ENCODE data around the gene EHHADH. TPM values are rescaled to one million over a fixed set of nuclear protein-coding genes. Genes with fewer than 3 reads are reported as not detected.
"Not testable (repeated sequence)": the region's sequence is repeated elsewhere in the genome, so short reads cannot be mapped to it uniquely, and the experiment has no call there.

EHHADH gene
- 3.5 TPM for polyA plus RNA-seq (2013, experiment 1 of 2)
- 3.2 TPM for polyA plus RNA-seq (2013, experiment 2 of 2)

- Histone ChIP-seq H3K36me3 (ENCODE audit: control insufficient read depth, insufficient read depth, low read length) (no peaks in the 10 kb centered on the region), H3K27ac (ENCODE audit: low read depth, low read length, severe bottlenecking) (no peak within 1 kb of the TSS), H3K4me1 (ENCODE audit: control insufficient read depth, insufficient read depth, low read length, poor library complexity, severe bottlenecking) (peaks cover 15% of the 10 kb centered on the region), H3K4me3 (ENCODE audit: extremely low read depth, insufficient read depth, low read length, poor library complexity, severe bottlenecking) (peak within 1 kb of the TSS; percentile 39), H3K9me3 (ENCODE audit: control insufficient read depth, low read length) (peaks cover 14% of the 10 kb centered on the region)
- WGBS, 2 experiments (ENCODE audit: insufficient coverage in 2 of 2), result 31 to 41% methylated on average over 37 to 43 of the region's 53 CpGs
These were observed at the start of gene EHHADH for GRCh38 chr3:185253645-185254410. Gene EHHADH, minus strand, starts transcription at chr3:185254049. Its CDS starts 27 bp downstream, at chr3:185254022.

GRCh38 chr3:185299918-185300426 is 46.1 kb upstream of the EHHADH start:
- not testable (repeated sequence) for H3K4me3 ChIP-seq (ENCODE audit: extremely low read depth, insufficient read depth, low read length, poor library complexity, severe bottlenecking); H3K4me1 ChIP-seq (ENCODE audit: control insufficient read depth, insufficient read depth, low read length, poor library complexity, severe bottlenecking); H3K9me3 ChIP-seq (ENCODE audit: control insufficient read depth, low read length); H3K27ac ChIP-seq (ENCODE audit: low read depth, low read length, severe bottlenecking); H3K36me3 ChIP-seq (ENCODE audit: control insufficient read depth, insufficient read depth, low read length)
- 100% methylated on average over 5 of the region's 10 CpGs; no CpG with 5 or more reads in 1 of the 2 experiments for WGBS, 2 experiments (ENCODE audit: insufficient coverage in 2 of 2)

GRCh38 chr3:185297867-185298266 is 44.0 kb upstream of the EHHADH start:
- H3K4me3 ChIP-seq (ENCODE audit: extremely low read depth, insufficient read depth, low read length, poor library complexity, severe bottlenecking), result no peak overlapping the region
- H3K36me3 ChIP-seq (ENCODE audit: control insufficient read depth, insufficient read depth, low read length), result no peaks in the 10 kb centered on the region
- no peak overlapping the region for H3K27ac ChIP-seq (ENCODE audit: low read depth, low read length, severe bottlenecking)
- H3K9me3 ChIP-seq (ENCODE audit: control insufficient read depth, low read length), result no peaks in the 10 kb centered on the region
- H3K4me1 ChIP-seq (ENCODE audit: control insufficient read depth, insufficient read depth, low read length, poor library complexity, severe bottlenecking), result no peaks in the 10 kb centered on the region
- WGBS, 2 experiments (ENCODE audit: insufficient coverage in 2 of 2), result 94 to 100% methylated on average over 2 to 3 of the region's 3 CpGs

- Histone ChIP-seq H3K27ac (ENCODE audit: low read depth, low read length, severe bottlenecking) (no peak overlapping the region), H3K4me3 (ENCODE audit: extremely low read depth, insufficient read depth, low read length, poor library complexity, severe bottlenecking) (no peak overlapping the region), H3K4me1 (ENCODE audit: control insufficient read depth, insufficient read depth, low read length, poor library complexity, severe bottlenecking) (no peaks in the 10 kb centered on the region), H3K36me3 (ENCODE audit: control insufficient read depth, insufficient read depth, low read length) (no peaks in the 10 kb centered on the region), H3K9me3 (ENCODE audit: control insufficient read depth, low read length) (no peaks in the 10 kb centered on the region)
- 95 to 100% methylated on average over 3 to 4 of the region's 7 CpGs for WGBS, 2 experiments (ENCODE audit: insufficient coverage in 2 of 2)
These were observed 38.4 kb upstream of the EHHADH start for GRCh38 chr3:185292238-185292637.

GRCh38 chr3:185290266-185290665 is 36.4 kb upstream of the EHHADH start:
- Histone ChIP-seq H3K4me3 (ENCODE audit: extremely low read depth, insufficient read depth, low read length, poor library complexity, severe bottlenecking) (no peak overlapping the region), H3K4me1 (ENCODE audit: control insufficient read depth, insufficient read depth, low read length, poor library complexity, severe bottlenecking) (no peaks in the 10 kb centered on the region), H3K36me3 (ENCODE audit: control insufficient read depth, insufficient read depth, low read length) (no peaks in the 10 kb centered on the region), H3K9me3 (ENCODE audit: control insufficient read depth, low read length) (no peaks in the 10 kb centered on the region), H3K27ac (ENCODE audit: low read depth, low read length, severe bottlenecking) (no peak overlapping the region)
- WGBS, 2 experiments (ENCODE audit: insufficient coverage in 2 of 2), result 88 to 100% methylated on average over 1 of the region's 3 CpGs

GRCh38 chr3:185283374-185283935 is 29.6 kb upstream of the EHHADH start:
- Histone ChIP-seq H3K4me1 (ENCODE audit: control insufficient read depth, insufficient read depth, low read length, poor library complexity, severe bottlenecking) (no peaks in the 10 kb centered on the region), H3K4me3 (ENCODE audit: extremely low read depth, insufficient read depth, low read length, poor library complexity, severe bottlenecking) (peak overlapping the region; percentile 58), H3K9me3 (ENCODE audit: control insufficient read depth, low read length) (no peaks in the 10 kb centered on the region), H3K27ac (ENCODE audit: low read depth, low read length, severe bottlenecking) (no peak overlapping the region), H3K36me3 (ENCODE audit: control insufficient read depth, insufficient read depth, low read length) (no peaks in the 10 kb centered on the region)
- 71 to 100% methylated on average over 1 to 4 of the region's 9 CpGs for WGBS, 2 experiments (ENCODE audit: insufficient coverage in 2 of 2)

GRCh38 chr3:185282696-185283373 is 29.0 kb upstream of the EHHADH start:
- Histone ChIP-seq H3K27ac (ENCODE audit: low read depth, low read length, severe bottlenecking) (no peak overlapping the region), H3K4me3 (ENCODE audit: extremely low read depth, insufficient read depth, low read length, poor library complexity, severe bottlenecking) (peak overlapping the region; percentile 58), H3K36me3 (ENCODE audit: control insufficient read depth, insufficient read depth, low read length) (no peaks in the 10 kb centered on the region), H3K9me3 (ENCODE audit: control insufficient read depth, low read length) (no peaks in the 10 kb centered on the region), H3K4me1 (ENCODE audit: control insufficient read depth, insufficient read depth, low read length, poor library complexity, severe bottlenecking) (no peaks in the 10 kb centered on the region)
- WGBS, 2 experiments (ENCODE audit: insufficient coverage in 2 of 2), result 49 to 56% methylated on average over 33 to 41 of the region's 41 CpGs

GRCh38 chr3:185280572-185281365 is 26.9 kb upstream of the EHHADH start:
- Histone ChIP-seq H3K36me3 (ENCODE audit: control insufficient read depth, insufficient read depth, low read length) (no peaks in the 10 kb centered on the region), H3K9me3 (ENCODE audit: control insufficient read depth, low read length) (no peaks in the 10 kb centered on the region), H3K27ac (ENCODE audit: low read depth, low read length, severe bottlenecking) (no peak overlapping the region), H3K4me1 (ENCODE audit: control insufficient read depth, insufficient read depth, low read length, poor library complexity, severe bottlenecking) (no peaks in the 10 kb centered on the region), H3K4me3 (ENCODE audit: extremely low read depth, insufficient read depth, low read length, poor library complexity, severe bottlenecking) (no peak overlapping the region)
- WGBS, 2 experiments (ENCODE audit: insufficient coverage in 2 of 2), result 83% methylated on average over 1 of the region's 4 CpGs; no CpG with 5 or more reads in 1 of the 2 experiments

GRCh38 chr3:185279587-185280138 is 25.8 kb upstream of the EHHADH start:
- H3K27ac ChIP-seq (ENCODE audit: low read depth, low read length, severe bottlenecking), result no peak overlapping the region
- no peaks in the 10 kb centered on the region for H3K4me1 ChIP-seq (ENCODE audit: control insufficient read depth, insufficient read depth, low read length, poor library complexity, severe bottlenecking)
- no peaks in the 10 kb centered on the region for H3K36me3 ChIP-seq (ENCODE audit: control insufficient read depth, insufficient read depth, low read length)
- H3K4me3 ChIP-seq (ENCODE audit: extremely low read depth, insufficient read depth, low read length, poor library complexity, severe bottlenecking), result no peak overlapping the region
- 83 to 86% methylated on average over 4 to 5 of the region's 7 CpGs for WGBS, 2 experiments (ENCODE audit: insufficient coverage in 2 of 2)
- H3K9me3 ChIP-seq (ENCODE audit: control insufficient read depth, low read length), result no peaks in the 10 kb centered on the region

- no peaks in the 10 kb centered on the region for H3K36me3 ChIP-seq (ENCODE audit: control insufficient read depth, insufficient read depth, low read length)
- H3K4me1 ChIP-seq (ENCODE audit: control insufficient read depth, insufficient read depth, low read length, poor library complexity, severe bottlenecking), result no peaks in the 10 kb centered on the region
- 86 to 100% methylated on average over 3 of the region's 4 CpGs for WGBS, 2 experiments (ENCODE audit: insufficient coverage in 2 of 2)
- H3K9me3 ChIP-seq (ENCODE audit: control insufficient read depth, low read length), result no peaks in the 10 kb centered on the region
- no peak overlapping the region for H3K4me3 ChIP-seq (ENCODE audit: extremely low read depth, insufficient read depth, low read length, poor library complexity, severe bottlenecking)
- H3K27ac ChIP-seq (ENCODE audit: low read depth, low read length, severe bottlenecking), result no peak overlapping the region
These were observed 22.6 kb upstream of the EHHADH start for GRCh38 chr3:185276415-185276814.

All from mesodermal cell (in vitro differentiated cells).